Vagina (tissue), 2 donors: ENCODE results near the gene JUN.

Experiments
- CTCF ChIP-seq, 3 experiments: fragments of 450-650 bp in 2 of 3; fragments of 200-600 bp in 1 of 3; sonication (generic) in 1 of 3; IDR thresholded peaks; one replicate each; pipeline ENCODE4 v1.5.1; 2017 to 2019; ENCODE audit warnings: antibody characterized with exemption in 3 of 3, mild to moderate bottlenecking in 2 of 3, moderate library complexity in 2 of 3
- POLR2A ChIP-seq, 2 donors: fragments of 450-650 bp; IDR thresholded peaks; one replicate each; pipeline ENCODE4 v1.6.1; 2017; ENCODE audit warnings: antibody characterized with exemption in 2 of 2, mild to moderate bottlenecking in 2 of 2, moderate library complexity in 2 of 2

- TF ChIP-seq CTCF (IDR thresholded peaks at IDR 0.05) (no peak), POLR2A (IDR thresholded peaks at IDR 0.05) (no peak)
Observed at GRCh38 chr1:58821309-58821708, 37.5 kb upstream of the JUN start.
